Medulla oblongata (tissue), 1 donor: ENCODE measurements around the gene SLC25A22.

Experiments
- DNase-seq: peaks from one replicate; pipeline ENCODE4 v3.0.0-alpha.2; 2015; ENCODE audit errors: extremely low spot score

Gene SLC25A22

DNA sequence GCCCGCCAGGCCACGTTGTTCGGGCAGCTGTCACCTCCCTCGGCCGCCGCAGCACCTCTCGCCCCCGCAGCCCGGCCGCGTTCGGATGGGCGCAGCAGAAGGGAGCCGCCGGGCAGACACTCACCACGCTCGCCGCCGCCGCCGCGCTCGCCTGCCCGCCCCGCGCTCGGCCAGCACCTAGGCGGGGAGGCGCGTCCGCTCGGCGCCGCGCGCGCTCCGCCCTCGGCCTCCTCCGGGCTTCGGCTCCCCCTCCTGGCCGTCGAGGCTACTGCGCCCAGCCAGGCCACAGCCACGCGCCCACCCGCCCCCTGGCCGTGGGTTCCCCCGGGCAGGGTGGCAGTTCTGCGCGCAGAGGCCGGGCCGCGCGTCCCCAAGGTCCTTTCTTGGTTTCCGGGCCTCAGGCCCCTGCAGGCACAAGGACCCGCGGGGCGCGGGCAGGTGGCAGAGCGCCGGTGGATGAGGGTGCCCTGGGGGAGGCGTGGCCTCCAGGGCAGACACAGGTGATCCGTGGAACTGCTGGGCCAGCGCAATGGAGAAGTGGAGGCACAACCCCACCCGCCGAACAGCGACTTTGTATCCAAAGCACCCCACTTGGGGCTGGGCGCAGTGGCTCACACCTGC, at the start of gene SLC25A22:
Gene SLC25A22 (minus strand): TSS at position 189 of the 621 bp plus-strand sequence. CDS start 3,275 bp downstream, outside the sequence.
- DNase-seq: peak; percentile 79

GRCh38 chr11:847876-848275, 49.8 kb upstream of the SLC25A22 start:
- DNase-seq: no peak

- DNase-seq: no peak
Measured at GRCh38 chr11:846496-847098, 48.5 kb upstream of the SLC25A22 start.

GRCh38 chr11:845872-846495, 47.9 kb upstream of the SLC25A22 start:
- no peak for DNase-seq

DNA sequence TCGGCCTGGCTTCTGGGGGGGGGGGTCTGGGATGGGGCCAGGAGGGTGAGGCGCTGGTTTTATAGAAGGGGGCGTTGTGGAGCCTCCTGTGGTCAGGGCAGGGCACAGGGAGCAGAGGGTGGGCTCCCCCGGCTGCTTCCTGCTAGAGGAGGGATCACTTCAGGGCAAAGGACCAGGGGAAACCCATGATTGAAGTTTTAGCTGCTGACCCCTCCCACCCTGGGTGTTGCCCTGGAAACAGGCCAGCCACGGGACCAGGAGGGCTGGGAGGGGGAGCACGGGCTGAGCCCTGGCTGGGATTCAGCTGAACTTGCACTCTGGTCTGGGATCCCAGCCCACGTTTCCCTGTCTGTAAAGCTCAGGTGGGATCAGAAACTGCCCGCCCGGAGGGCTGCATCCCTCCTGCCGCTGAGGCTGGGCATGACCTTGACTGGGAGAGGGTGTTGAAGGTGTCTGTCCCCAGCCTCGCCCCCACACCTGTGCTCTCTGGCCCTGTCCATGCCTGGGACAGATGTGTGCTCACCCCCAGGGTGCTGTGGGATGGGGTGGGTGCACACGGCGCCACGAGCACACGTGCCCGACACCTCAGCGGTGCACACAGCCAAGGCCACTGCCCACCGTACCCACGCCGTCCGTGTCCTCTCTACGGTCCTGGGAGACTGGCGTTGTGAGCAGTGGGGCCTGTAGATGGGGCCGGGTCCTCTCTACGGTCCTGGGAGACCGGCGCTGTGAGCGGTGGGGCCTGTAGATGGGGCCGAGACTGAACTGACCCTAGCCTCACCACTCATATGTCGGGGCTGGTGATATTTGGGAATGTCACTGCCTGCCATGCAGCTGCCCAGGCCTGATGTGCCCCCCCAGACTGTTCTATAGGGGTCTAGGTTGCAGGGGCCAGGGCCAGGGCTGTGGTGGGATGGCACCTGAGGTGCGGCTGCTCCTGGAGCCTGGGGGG, 46.9 kb upstream of the SLC25A22 start:
- peak; percentile 68 for DNase-seq

DNA sequence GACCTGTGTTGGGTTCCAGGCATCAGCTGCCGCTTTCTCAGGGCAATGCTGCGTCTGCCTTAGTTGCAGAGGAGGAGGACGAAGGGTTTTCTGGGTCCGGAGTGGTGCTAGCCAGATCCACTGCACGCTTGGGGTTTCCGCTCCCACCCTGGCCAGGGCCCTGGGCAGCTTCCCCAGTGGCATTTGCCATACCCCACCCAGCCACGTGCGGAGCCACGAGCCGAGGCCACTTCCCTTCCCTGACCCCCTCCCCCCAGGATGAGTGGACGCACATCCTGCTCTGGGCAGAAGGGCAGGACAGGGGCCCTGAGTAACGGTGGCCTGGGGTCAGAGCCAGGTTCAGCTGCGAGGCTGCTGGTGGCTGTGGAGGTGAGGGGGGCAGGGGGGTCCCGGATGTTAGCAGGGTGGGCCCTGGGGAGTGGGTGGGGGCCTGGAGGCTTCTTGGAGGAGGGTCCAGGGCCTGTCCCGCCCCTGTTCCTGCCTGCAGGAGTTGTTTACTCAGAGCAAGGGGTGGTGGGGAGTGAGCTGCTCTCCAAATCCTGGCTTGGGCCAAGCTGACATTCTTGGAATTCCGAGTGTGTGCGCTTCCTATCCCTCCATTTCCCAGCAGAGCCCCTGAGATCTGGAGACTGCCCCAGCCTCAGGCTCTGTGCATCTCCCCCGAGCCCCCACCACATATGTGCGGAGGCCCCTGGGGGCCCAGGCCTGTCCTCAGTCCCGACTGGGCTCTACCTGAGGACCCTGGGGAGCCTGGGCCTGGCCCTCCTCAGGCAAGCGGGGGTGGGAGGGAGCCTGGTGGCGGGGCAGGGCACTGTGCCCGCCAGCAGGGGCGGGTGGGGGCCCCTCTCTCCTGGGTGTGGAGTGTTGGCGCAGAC, 46.0 kb upstream of the SLC25A22 start:
- DNase-seq: peak; percentile 56

GRCh38 chr11:843086-843734, 45.1 kb upstream of the SLC25A22 start:
- DNase-seq: no peak

DNA sequence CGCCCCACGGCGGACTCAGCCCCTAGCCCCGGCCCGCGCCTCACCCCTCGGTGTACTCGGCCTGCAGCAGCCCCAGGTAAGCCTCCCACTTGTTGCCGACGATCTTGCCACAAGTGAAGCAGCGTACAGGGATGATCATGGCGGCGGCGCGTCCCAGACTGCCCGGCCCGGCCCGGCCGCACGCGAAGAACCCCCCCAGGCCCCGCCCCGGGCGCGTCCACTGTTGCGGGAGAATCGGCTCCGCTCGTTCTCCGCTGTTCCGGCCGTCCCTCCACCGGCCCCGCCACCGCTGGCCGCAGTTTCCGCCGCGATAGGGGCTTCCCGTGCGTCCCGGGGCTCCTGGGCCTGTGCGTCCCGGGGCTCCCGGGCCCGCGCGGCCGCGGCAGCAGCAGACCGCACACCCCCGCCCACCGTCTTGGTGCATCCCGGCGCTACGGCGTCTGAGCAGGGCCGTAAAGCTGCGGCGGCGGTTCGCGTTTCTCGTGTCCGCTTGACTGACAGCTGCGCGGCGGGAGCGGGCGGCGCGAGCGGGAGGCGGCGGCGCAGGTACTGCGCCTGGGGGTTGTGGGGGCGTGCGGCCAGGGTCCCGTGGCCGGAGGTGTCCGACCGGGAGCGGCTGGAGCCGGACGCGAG, 44.4 kb upstream of the SLC25A22 start, which contains the start of the genes POLR2L and TSPAN4:
Gene POLR2L (minus strand): TSS at position 160 of the 633 bp plus-strand sequence. CDS start 21 bp downstream, at position 139.
Gene TSPAN4 (plus strand): TSS at position 483 of the 633 bp plus-strand sequence. CDS start 7,453 bp downstream, outside the sequence.
- peak; percentile 81 for DNase-seq

DNA sequence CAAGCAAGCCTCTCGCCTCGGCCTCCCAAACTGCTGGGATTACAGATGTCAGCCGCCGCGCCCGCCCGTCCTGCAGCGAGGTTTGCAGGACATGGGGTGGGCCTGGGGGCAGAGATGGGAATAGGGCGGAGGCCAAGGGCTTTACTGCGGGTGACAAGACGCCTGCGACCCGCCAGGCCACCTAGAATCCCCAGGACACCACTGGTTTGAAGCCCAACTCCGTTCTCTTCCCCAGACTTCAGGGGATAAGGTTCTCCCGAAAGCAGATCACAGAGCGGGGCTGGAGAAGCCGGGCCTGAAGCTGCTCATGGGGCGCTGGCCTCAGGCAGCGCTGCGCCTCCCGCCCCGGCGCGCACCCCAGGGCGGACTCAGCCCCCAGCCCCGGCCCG, 43.9 kb upstream of the SLC25A22 start:
- DNase-seq: no peak

DNA sequence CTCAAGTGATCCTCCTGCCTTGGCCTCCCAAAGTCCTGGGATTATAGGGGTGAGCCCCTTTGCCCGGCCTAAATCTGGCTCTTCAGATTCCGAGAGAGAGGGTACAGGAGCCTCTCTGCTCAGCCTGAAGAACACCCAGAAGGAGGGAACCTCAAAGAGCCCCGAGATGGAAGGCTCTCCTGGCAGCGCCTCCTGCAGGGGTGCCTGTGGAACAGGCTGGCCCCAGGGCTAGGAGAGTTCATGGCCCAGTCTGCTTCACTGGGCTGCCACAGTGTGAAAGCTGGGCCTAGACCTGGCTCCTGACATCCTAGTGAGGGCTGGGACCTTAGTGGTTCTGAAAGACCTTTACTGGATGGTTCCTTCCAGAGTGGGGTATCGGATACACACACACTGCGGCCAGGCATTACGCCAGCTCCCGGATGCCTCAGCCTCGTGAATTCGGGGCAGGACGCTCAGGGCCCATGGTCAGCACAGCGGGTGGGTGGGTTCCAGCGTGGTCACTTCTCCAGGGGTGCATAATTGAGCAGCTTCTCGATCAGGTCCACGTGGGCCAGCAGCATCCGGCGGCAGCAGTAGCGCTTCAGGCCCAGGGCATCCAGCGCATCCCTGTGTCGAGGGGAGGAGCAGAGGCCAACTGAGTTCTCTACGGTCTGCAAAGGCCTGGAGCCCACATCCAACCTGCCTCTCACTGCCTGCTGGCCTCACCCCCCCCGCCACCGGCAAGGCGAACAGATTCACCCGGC, 42.0 kb upstream of the SLC25A22 start:
- no peak for DNase-seq

DNA sequence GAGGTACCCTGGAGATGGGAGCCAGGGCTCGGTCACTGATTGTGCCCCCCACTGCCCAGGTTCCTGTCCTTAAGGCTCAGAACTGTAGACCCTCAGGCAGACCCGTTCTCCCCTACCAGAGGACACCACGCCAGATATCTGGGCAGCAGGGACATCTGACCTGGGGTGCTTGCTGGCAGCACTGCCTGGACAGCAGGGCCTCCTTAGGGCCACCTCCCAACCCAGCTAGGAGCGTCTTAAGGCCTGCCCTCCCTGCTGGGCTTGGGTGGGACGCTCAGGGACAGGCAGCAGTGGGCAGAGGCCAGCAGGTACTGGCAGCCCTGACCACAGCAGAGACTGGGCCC, 41.2 kb upstream of the SLC25A22 start:
- no peak for DNase-seq

GRCh38 chr11:838441-839279, 40.6 kb upstream of the SLC25A22 start:
- DNase-seq: no peak

DNA sequence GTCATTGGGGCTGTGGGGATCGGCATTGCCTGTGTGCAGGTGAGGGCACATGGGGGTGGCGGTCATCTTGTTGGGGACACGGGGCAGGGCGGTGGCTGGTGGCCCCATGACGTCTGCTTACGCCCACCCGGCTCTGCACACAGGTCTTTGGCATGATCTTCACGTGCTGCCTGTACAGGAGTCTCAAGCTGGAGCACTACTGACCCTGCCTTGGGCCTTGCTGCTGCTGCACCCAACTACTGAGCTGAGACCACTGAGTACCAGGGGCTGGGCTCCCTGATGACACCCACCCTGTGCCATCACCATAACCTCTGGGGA, 39.9 kb upstream of the SLC25A22 start:
- DNase-seq: no peak

GRCh38 chr11:837189-837989, 39.3 kb upstream of the SLC25A22 start:
- DNase-seq: no peak

DNA sequence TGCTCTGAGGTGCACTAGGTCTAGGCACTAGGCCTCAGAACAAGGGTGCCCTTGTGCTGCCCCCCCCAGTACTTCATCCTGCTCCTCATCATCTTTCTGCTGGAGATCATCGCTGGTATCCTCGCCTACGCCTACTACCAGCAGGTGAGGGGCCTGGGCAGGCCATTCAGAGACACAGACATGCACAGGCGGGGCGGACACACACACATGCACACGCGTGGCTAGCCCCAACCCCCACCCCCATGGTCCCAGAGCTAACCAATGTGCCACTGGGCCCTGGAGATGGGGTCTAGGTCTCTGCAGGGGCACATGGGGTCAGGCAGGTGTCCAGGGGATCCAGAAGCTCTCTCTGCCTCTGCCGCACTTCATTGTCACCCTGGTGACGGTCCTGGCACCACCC, 38.6 kb upstream of the SLC25A22 start:
- DNase-seq: no peak

- no peak for DNase-seq
Measured at GRCh38 chr11:836274-836673, 38.2 kb upstream of the SLC25A22 start.
